ENCODE data around the gene CDC25B. TPM values are rescaled to one million over a fixed set of nuclear protein-coding genes. Genes with fewer than 3 reads are reported as not detected.

The CDC25B gene
- 10 to 100 TPM in 1 of 2 donors, 1 to 10 TPM in 1; 4.4 to 11.9 TPM for total RNA-seq
- polyA plus RNA-seq = 10 to 100 TPM in 1 of 2 donors, 1 to 10 TPM in 1; 6.5 to 12.9 TPM

DNA sequence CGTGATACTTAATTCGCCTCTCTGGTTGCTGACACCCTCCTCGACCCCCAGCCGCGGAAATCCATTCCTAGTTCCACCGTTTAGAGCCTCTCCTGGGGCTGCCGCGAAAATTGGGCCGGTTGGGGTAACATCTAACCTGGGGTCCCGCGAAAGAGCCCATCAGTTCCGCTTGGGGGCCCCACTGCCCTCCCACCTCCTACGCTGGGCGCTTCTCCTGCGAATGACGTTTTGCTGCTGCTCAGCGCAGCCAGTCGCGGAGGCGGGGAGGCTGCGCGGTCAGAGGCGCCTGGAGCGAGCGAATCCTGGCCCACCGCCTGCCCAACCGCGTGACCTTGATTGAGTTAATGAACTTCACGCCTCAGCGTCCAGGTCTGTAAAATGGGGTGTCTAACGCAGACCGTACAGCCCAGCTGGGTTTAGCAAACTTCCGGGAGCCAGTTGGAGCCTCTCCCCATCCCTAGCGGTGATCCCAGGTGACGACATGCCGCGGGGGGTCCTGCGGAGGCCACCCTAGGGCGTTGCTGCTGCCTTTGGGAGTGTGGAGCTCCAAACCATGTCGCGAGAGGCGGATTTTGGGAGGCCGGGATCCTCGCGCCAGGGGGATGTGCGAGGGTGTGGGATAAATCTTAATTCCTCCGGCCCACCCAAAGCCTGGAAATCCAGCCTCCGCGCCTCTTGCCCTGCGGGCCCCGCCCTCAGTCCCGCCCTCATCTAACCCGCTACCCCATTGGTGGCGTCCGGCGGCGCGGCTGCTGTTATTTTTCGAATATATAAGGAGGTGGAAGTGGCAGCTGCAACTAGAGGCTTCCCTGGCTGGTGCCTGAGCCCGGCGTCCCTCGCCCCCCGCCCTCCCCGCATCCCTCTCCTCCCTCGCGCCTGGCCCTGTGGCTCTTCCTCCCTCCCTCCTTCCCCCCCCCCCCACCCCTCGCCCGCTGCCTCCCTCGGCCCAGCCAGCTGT is at the start of gene CDC25B:
Gene CDC25B (plus strand): TSS at position 800 of the 958 bp plus-strand sequence. CDS start 222 bp downstream, outside the sequence.
- H3K27ac ChIP-seq (ENCODE audit: low read depth in 1 of 2, low read length in 2 of 2) = peak within 1 kb of the TSS; percentile 94 to 98
- H3K9ac ChIP-seq (ENCODE audit: low read depth in 1 of 2, low read length in 2 of 2) = peak within 1 kb of the TSS; percentile 71 to 75
- no peaks in the 10 kb centered on the region for H3K9me3 ChIP-seq (ENCODE audit: control insufficient read depth in 4 of 4, low read length in 3 of 4)
- peaks cover 0 to 2% (median 0%) of the 10 kb centered on the region in 4 donors for H3K36me3 ChIP-seq (ENCODE audit: control insufficient read depth in 4 of 4, insufficient read depth in 3 of 4, low read depth in 1 of 4, low read length in 3 of 4)
- H3K4me3 ChIP-seq (ENCODE audit: low read depth in 1 of 3, low read length in 3 of 3) = peak within 1 kb of the TSS; percentile 57 to 74 (median 67)
- H3K4me1 ChIP-seq (ENCODE audit: control insufficient read depth in 4 of 4, insufficient read depth in 4 of 4, low read length in 3 of 4) = peaks cover 10 to 30% (median 22%) of the 10 kb centered on the region in 4 donors
- 3% methylated on average over 69 of the region's 69 CpGs for WGBS
- no peaks in the 10 kb centered on the region for H3K27me3 ChIP-seq (ENCODE audit: control insufficient read depth in 4 of 4, insufficient read depth in 4 of 4, low read length in 3 of 4)
- TF ChIP-seq RAD21 (IDR thresholded peaks at IDR 0.05) (peak; percentile 22 to 42), GABPA (IDR thresholded peaks at IDR 0.05 in 1 of 2, conservative IDR thresholded peaks at IDR 0.05 in 1 of 2) (peak in 1 of 2 donors; percentile 33), CTCF (IDR thresholded peaks at IDR 0.05; ENCODE audit: low read depth, low read length, missing input control) (peak; percentile 44), JUND (IDR thresholded peaks at IDR 0.05) (peak in 1 of 2 donors; percentile 16), FOXA2 (IDR thresholded peaks at IDR 0.05) (no peak), NR2F2 (IDR thresholded peaks at IDR 0.05) (peak; percentile 61), EGR1 (IDR thresholded peaks at IDR 0.05; ENCODE audit: low read depth in 2 of 2) (peak; percentile 32 to 35), HNF4A (conservative IDR thresholded peaks at IDR 0.05) (peak in 1 of 2 donors; percentile 17), FOXA1 (IDR thresholded peaks at IDR 0.05) (no peak), HNF4G (IDR thresholded peaks at IDR 0.05) (no peak), REST (IDR thresholded peaks at IDR 0.05) (peak; percentile 56), RXRA (IDR thresholded peaks at IDR 0.05) (peak; percentile 32 to 71), TAF1 (conservative IDR thresholded peaks at IDR 0.05) (no peak), SP1 (IDR thresholded peaks at IDR 0.05) (peak; percentile 36), YY1 (IDR thresholded peaks at IDR 0.05) (peak; percentile 64)
- TF ChIP-seq, protein P1, sequence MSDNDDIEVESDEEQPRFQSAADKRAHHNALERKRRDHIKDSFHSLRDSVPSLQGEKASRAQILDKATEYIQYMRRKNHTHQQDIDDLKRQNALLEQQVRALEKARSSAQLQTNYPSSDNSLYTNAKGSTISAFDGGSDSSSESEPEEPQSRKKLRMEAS (IDR thresholded peaks at IDR 0.05) = peak; percentile 33
- TF ChIP-seq, protein P2, sequence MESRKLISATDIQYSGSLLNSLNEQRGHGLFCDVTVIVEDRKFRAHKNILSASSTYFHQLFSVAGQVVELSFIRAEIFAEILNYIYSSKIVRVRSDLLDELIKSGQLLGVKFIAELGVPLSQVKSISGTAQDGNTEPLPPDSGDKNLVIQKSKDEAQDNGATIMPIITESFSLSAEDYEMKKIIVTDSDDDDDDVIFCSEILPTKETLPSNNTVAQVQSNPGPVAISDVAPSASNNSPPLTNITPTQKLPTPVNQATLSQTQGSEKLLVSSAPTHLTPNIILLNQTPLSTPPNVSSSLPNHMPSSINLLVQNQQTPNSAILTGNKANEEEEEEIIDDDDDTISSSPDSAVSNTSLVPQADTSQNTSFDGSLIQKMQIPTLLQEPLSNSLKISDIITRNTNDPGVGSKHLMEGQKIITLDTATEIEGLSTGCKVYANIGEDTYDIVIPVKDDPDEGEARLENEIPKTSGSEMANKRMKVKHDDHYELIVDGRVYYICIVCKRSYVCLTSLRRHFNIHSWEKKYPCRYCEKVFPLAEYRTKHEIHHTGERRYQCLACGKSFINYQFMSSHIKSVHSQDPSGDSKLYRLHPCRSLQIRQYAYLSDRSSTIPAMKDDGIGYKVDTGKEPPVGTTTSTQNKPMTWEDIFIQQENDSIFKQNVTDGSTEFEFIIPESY (IDR thresholded peaks at IDR 0.05) = peak; percentile 55
- TF ChIP-seq, protein P3, sequence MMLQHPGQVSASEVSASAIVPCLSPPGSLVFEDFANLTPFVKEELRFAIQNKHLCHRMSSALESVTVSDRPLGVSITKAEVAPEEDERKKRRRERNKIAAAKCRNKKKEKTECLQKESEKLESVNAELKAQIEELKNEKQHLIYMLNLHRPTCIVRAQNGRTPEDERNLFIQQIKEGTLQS (IDR thresholded peaks at IDR 0.05) = peak; percentile 35
- peak; percentile 89 for DNase-seq (ENCODE audit: low spot score)
